GM19035 (cell line): ENCODE data around the gene EEF1AKMT2.

Experiments
- ATAC-seq: cut with Tn5 transposase; IDR thresholded peaks from one replicate; pipeline ENCODE4 v1.9.1; 2021; ENCODE audit not compliant: unreplicated experiment

The EEF1AKMT2 gene

GRCh38 chr10:124739119-124739921 is 52.4 kb downstream of the EEF1AKMT2 start:
- ATAC-seq: no peak

DNA sequence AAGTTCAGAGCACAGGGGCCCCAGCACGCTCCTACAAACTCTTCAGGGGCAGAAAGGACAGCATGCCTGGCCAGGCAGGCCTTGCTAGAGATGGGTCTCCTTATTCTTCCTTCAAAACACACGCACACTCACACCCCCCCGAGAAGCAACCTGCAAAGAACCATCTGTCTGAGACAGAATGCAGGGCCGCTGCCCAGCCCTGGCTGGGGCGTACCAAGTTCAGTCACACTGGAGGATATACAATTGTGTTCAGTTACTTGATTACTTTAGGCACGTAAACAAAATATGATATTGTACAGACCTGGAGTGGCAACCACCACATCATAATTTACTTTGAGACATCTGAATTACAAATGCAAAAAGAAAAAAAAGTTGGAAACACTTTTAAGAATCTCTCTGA is 53.2 kb downstream of the EEF1AKMT2 start:
- no peak for ATAC-seq

- ATAC-seq: no peak
Measured at GRCh38 chr10:124737708-124738107, 54.0 kb downstream of the EEF1AKMT2 start.

GRCh38 chr10:124737221-124737620 is 54.5 kb downstream of the EEF1AKMT2 start:
- no peak for ATAC-seq

DNA sequence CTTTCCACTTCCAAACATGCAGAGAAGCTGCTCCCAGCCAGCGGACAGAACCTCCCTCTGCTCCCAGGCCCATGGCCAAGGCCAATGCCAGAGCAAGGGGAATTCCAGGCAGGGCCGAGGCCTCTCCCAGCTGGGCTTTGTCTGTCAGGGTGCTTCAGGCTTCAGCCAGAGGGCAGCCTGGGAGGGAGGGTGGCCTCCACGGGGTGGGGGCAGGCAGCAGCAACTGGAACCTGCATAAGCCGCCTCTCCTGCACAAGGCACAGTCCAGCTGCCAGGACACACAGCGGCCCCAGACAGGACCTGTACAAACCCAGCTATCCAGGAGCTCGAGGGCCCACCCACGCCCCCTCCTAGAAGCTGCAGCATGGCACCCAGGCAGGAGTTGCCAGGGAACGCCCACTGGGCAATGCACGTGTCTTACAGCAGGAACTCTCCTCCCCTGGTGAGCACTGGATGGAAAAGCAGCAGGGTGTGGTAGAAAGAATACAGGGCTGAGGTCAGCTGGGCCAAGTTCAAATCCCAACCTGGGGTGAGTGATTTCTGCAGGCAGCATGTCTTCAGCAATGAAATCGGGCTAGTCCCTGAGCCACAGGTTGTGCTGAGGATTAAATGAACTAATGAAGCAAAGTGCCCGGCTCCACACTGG is 55.1 kb downstream of the EEF1AKMT2 start:
- no peak for ATAC-seq

DNA sequence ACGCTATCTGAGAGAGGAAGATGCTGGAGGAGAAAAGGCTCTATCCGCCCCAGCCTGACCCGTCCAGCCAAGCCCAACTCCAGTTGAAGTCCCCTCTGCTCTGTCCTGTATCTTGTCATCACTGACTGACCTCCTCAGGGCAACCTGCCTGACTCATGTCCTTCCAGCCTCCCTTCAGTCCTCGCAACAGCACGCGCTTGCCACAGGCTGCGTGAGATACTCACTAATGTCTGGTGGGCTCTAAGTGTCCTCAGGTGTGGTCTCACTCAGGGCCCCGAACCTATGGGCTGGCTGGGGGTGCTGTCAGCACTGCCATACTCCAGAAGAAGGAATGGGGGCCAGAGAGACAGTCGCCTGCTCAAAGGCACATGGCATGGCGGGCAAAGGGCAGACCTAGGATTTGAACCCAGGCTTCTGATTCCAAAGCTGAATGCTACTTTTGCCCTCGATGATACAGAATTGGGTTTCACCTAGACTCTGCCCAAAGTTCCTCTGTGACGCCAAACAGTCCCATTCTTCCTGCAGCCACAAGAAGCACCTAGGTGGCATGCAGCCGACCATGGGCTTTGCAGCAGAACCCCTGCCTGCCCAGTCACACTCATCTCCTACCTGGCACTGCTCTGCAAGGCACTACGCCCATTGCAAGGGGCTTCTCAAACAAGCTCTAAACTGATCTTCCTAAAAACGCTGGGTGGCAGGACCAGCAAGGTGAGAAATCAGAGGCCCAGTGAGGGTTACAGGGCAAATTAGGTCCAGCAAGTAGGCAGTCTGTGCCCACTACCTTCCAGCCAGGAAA is 56.0 kb downstream of the EEF1AKMT2 start:
- no peak for ATAC-seq

DNA sequence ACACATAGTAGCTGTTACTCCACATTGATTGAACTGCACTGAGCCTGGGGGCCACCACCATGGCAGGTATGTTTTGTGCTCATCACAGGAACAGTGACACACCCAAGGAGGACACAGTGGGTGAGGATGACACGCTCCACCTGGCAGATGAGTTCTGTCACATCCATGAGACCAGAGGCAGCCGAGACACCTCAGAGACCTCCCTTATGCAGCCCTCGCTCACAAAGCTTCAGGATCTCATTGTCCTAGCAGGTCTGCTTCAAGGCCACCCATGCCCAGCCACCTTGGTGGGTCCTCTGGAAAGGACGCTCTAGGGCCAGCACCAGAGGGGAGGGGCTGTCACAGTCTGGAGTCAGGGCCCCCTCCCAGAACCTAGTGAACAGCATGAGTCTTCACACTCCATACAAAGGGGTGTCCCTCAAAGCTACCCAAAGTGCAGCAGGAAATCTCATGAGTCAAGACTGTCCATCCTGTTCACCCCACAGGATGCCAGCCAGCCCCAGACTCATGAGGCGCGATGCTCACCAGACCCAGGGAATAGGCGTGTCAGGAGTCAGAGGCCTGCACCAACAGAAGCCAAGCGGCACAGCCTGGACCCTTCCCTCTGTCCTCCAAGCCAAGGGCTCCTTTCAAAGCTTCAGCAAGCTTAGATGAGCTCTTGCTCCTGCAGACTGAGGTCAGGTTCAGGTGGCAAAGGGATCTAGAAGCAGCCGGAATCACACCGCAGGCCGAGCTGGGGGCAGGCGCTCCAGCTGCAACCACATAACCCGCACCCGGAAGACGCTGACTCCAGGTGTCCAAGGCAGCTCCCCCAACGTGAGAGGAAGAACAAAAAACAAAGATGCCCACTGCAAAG is 57.1 kb downstream of the EEF1AKMT2 start:
- no peak for ATAC-seq

GRCh38 chr10:124733571-124734245 is 58.0 kb downstream of the EEF1AKMT2 start:
- ATAC-seq: no peak

DNA sequence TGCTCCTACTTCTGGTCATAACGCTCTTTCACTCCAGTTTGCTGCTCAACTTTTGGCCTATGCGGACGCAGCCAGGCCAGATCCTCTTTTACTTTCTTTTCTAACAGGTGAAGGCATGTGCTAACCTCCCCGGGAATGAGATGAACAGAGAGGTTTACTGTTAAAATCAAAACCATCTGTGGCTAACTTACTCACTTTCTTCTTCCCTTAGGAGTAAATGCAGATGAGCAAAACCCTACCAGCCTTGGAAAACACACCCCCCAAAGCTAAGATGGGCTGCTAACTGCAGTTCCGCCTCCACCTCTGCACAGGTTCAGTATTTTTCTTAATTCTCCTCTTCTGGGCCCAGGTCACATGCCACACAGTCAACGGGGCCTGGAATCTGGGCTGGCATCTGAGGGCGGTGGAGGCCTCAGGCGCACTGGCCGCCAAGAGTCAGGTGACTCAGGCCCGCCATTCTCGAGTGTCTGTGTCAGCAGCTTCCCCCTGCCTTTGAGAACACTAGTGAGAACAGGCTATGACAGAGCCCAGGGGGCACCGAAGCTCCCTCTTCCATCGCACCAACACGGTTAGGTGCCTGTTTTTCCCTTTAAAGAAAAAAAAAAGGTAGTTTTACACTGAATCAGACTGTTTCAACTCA is 58.6 kb downstream of the EEF1AKMT2 start:
- peak; percentile 66 for ATAC-seq

- no peak for ATAC-seq
Measured at GRCh38 chr10:124731551-124731950, 60.1 kb downstream of the EEF1AKMT2 start.

GRCh38 chr10:124730790-124731189 is 60.9 kb downstream of the EEF1AKMT2 start:
- no peak for ATAC-seq

DNA sequence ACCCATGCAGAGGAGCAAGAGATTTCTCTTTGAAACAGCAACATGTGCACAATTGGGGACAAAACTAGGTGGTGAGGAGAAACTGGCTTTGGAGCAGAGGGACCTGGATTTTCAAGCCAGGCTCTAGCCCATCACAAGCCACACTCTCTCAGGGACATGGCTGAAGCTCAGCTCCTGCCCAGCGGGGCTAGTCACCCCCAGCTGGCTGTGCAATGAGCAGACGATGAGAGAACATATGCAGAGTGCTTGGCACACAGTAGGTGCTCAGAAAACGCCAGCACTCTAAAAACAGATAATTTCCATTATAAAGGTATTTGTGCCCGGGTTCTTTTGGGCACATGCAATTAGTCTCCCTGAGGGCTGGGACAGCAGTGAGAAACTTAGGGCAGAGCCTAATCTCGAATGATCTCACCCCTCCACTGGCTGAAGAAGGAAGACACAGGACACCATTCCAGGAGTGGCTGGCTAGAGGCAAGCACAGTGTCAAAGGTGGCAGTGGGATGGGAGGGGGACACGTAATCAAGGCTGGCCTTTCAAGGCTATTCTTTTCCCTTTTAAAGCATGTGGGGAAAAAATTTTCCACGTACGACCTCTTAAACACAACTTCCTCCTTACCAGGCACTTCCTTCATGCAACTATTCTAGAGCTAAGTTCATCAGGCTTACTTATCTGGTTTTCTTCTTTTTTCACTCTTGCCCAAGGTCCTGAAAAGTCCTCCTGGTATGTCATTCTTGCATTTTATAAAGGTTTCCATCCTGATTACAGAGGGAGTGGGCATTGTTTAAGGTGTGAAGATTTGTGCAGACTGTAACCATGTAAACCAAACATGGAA is 62.6 kb downstream of the EEF1AKMT2 start:
- no peak for ATAC-seq

- no peak for ATAC-seq
Measured at GRCh38 chr10:124728071-124728829, 63.4 kb downstream of the EEF1AKMT2 start.

- no peak for ATAC-seq
Measured at GRCh38 chr10:124727361-124727960, 64.2 kb downstream of the EEF1AKMT2 start.

- no peak for ATAC-seq
Measured at GRCh38 chr10:124725791-124726190, 65.9 kb downstream of the EEF1AKMT2 start.

DNA sequence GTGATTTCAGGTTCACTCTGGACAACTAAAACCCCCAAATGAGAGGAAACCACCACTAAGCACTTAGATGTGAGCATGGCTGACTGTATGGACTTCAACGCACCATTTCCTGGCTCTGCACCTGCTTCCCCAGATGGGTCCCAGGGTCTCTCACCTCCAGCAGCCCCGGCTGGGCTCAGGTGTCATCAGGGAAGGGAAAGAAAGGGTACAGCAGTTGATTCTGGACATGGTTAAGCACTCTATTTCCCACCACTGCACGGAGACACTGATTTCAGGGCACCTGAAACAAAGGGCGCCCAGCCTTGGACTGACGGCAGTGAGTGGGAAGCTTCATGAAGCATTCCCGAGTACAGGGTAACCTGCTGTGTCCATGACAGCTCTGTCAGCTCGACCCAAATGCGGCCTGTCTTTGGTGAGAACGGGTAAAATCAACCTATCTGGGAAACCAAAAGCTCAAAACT is 66.5 kb downstream of the EEF1AKMT2 start:
- no peak for ATAC-seq

DNA sequence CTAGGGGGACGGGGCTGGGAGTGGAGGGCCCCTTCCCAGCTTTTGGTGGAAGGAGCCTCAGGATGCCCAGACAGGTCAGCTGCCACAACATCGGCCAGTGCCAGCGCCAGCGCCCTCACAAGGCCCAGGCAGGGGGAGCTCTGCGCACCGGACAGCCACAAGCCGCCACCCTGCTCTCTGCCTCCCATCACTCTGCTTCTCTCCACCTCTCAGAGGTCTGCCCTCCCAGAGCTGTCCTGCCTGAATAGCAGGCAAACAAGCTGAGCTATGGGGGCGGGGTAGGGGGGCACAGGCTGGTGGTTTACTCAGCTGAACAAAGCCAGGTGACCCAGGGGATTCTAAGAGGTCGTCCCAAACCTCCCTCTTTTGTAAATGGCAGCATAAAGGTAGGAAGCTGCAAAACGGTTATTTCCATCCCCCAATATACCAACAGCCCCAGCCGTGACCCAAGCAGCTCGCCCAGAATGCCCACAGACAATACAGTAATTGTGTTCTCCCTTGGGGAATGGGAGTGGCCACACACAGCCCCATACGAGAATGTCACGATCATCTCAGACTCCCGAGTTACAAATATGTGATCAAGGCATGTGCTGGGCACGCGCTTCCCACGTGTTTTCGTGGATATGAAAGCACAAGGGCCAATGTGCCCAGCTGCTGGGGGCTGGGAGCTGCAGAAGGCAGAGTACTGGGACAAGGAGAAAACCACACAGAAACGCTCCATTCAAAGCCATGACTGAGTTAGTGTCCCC is 67.2 kb downstream of the EEF1AKMT2 start:
- no peak for ATAC-seq
